Measurements from ENCODE around the gene EPHA4.

EPHA4 gene

DNA sequence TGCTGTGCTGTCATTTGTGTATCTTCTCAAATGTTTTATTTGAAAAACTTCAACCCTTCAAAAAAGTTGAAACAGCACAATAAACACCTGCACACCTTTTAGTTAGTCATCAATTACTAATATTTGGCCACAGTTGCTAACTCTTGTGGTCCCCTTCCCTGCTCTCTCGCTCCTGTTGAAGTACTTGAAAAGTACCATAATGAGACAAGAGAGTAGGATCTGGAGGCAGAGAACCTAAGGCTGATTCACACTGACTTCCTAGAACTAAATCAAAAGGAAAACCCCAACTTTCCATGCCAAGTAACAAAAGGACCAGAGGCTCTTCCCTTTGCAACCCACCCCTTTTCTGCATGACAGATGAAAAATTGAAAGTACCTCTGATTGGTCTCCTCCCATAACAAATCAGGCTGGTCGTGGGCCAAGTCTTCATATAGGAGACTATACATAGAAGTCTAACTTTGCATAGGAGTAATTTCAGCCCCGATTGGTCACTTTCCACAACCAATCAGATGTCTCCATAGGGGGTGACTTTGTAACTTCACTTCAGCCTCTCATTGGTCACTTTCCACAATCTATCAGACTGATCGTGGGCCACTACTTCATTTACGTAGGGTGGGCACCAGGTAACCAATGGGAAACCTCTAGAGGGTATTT lies 179.7 kb downstream of the EPHA4 start:
- no peak for DNase-seq (ENCODE audit: low spot score)

DNA sequence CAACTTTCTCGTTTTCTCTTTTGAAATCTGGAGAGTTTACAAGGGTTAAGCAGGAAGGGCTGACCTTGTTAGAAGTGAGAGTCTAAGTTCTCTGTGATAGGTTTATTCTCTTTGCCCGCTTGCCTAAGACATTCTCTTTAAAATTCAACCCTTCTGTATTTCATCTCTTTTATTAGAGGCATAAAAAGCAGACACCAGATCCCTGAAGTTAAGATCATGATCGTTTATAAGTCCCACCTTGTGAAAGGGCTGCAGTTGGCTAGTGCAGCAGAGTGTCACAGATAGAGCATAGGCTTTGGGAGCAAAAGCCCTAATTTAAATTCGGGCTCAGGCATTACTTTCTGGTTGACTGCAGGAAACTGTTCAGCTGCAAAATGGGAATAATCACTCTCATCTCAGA lies 181.2 kb downstream of the EPHA4 start:
- no peak for DNase-seq (ENCODE audit: low spot score)

DNA sequence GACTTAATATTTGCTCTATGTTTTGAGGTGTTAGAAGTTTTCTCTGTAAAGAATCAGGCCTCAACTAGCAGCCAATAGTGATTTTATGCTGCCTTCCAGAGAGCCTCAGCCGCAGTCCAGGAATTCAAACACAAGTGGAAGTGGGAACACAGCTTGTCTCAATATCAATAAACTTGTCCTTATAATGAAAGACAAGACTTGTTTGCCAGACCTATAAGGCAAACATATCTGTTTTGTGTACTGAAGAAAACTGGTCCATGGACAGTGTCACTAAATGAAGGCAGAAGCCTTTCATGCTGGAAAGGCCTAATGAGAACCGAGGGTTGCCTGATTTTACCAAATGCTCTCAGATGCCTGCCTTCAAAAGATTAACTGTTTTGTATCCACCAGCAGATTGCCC lies 182.2 kb downstream of the EPHA4 start:
- no peak for DNase-seq (ENCODE audit: low spot score)

DNA sequence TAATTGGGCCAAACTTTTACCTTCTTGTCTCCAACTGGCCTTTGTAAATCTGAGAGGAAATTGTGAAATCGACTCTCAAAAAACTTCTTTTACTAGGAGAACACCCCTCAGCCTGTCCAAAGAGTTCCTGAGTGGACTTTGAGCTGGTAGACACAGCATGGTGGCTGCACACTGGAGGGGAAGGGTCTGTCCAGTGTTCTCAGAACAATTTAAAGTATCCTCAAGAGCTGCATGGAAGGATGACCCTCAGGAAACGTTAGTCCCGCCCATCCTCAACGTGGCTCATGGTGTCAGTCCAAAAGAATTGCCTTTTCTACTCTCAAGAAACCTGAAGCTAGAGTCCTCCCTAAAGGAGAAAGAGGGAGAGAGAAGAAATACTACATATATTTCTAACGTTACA lies 182.7 kb downstream of the EPHA4 start:
- DNase-seq (ENCODE audit: low spot score): no peak

DNA sequence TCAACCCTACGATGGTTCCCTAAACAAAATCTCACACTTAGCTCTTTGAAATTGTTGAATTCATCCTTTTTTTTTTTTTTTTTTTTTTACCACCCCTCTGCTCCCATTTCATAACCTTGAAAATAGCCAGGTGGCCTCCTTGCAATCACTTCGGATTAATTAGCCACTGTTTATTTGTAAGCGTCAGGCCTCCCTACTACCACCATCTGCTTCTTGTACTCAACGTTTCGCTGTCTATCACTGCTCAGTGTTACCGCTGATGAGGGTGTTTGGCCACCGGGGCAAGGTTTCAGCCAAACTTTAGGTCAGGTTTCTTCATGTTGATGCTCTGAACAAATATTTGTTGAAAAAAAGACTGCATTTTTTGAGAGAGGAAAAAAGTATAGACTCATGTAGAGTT lies 183.2 kb downstream of the EPHA4 start:
- DNase-seq (ENCODE audit: low spot score): no peak

DNA sequence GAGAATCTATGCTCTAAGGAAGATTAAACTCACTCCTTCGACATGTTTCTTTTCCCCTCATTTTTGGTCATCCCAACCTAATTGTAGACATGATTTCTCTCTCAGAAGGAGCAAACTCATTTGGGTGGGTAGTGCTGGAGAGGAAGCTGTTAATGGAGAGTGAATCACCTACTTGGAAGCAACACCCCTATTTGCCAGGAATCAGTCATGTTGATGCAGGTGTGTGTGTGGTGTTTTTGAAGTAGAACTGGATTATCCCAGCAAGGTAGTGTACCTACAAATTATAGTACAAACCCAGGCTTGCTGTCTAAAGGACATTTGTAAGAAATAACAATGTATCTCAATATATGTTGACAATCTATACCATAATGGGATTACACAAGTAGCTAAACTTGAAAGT lies 186.4 kb downstream of the EPHA4 start:
- DNase-seq (ENCODE audit: low spot score): no peak

DNA sequence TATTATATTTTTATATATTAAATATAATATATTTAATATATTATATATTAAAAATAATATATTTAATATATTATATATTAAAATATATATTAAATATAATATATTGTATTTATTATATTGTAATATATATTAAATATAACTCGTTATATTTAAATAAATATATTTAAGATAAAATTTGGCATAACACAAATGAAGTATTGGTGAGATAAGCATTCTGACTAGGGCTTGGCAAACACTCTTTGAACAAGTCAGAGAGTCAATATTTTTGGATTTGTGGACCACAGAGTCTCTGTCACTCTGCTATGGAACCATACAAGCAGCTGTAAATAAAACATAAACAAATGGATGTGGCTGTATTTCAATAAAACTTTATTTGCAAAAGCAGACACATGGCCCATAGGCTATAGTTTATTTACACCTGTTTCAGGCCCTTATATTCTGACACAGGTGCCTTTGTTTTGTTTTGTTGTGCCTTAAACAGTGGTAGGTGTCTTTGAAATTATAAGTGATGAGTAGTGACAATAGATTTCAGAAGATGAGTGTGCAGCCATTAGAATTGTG lies 190.1 kb downstream of the EPHA4 start:
- DNase-seq (ENCODE audit: low spot score): no peak

DNA sequence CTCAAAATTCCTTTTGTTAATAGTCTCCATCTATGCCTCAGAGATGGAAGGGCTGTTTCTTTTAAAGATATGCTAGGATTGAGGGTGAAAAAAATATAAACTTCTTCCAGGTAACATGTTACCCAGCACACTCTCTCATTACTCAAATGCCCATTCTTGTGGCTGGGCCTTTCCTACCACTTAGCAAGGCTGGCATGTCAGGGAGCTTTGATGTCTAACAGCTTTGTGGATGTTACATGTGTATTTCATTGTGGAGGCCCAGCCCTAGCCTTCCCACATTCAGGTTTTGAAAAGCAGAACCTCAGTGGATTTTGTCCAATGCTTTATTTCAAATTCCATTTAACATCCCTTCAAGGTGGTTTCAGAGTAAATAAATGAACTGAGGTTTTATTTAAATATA lies 191.4 kb downstream of the EPHA4 start:
- DNase-seq (ENCODE audit: low spot score): no peak

DNA sequence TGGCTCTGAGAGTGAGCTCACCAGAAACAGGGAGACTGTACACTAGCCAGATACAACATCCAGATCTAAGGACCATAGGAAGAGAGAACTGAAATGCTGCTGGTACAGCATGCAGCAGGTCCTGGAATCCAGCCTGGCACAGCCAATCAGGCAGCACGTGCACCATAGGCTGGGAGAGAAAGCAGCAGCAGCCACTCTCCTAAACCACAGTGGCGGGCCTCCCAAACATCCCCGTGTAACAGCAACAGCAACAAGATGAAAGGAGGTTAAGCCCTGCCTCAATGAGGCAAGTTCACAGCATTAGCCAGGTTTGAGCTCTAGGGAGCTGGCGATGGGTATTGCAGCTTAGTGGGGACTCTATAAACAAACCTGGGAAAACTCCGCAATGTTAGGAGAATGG lies 192.0 kb downstream of the EPHA4 start:
- no peak for DNase-seq (ENCODE audit: low spot score)

DNA sequence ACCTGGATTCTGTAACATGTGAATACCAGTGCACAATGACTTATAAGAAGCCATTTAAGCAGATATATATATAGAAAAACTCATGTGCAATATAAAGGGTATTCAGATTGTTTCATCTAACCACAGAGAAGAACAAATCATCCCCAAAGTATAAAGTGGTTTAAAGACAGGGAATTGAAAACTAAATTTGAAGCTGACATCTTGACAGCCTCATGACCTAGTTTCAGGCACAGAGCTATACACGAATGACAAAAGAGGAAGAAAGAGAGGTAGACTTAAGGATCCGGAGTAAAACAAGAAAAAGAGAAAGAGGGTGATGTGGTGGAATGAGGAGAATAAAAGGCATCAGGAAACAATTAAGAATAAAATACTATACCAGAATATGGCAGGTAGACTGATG lies 194.5 kb downstream of the EPHA4 start:
- DNase-seq (ENCODE audit: low spot score): no peak

DNA sequence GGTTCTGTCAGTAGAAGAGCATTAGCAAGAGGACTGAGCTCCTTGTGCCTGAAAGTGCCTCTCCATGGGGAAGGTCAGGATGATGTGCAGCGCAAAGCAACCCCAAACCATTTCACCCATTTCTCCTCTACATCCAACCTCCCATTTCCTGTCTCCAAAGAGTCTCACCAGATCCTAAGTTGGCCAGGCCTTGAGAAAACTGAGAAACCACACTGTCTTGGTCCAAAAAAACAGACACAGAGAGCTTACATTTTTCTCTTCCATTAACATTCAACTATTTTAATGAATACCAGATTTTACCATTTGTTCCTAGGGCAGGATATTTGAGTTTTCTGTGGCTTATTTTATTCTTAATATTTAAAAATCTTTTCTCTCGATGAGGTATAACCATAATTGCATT lies 195.0 kb downstream of the EPHA4 start:
- no peak for DNase-seq (ENCODE audit: low spot score)

DNA sequence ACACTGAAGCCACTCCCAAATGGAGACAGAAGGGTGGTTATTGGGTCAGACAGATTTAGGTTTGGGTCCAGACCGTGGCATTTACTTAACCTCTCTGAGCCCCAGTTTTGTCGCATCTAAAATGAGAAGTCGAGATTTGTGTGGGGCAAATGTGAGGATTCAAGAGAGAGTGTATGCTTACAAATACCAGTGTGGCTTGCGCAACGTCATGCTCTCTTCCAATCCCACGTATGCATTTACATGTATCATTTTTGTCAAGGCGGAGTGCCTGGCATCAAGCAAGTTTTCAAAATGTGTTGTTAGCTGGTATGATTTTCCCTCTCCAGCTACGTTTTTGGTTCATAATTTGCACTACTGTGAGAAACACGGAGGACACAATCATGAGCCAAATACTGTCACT lies 197.9 kb downstream of the EPHA4 start:
- DNase-seq (ENCODE audit: low spot score): no peak

DNA sequence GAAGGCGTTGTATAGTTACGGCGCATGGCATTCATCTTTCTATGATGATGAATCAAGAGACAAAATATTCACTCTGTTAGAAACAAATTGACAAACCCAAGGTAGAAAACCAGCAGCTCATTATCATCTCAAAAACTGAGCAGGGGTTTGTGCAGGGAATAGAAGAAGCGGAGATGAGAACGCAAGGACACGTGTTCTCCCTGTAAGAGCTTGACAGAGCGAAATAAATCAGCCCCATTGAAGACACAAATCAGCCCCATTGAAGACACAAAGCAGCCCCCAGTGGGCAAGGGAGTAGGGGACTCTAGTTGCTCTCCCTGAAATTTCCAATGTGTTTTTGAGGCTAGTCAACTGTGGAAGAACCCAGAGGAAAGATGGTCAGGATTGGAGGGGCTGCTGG lies 199.2 kb downstream of the EPHA4 start:
- no peak for DNase-seq (ENCODE audit: low spot score)

DNA sequence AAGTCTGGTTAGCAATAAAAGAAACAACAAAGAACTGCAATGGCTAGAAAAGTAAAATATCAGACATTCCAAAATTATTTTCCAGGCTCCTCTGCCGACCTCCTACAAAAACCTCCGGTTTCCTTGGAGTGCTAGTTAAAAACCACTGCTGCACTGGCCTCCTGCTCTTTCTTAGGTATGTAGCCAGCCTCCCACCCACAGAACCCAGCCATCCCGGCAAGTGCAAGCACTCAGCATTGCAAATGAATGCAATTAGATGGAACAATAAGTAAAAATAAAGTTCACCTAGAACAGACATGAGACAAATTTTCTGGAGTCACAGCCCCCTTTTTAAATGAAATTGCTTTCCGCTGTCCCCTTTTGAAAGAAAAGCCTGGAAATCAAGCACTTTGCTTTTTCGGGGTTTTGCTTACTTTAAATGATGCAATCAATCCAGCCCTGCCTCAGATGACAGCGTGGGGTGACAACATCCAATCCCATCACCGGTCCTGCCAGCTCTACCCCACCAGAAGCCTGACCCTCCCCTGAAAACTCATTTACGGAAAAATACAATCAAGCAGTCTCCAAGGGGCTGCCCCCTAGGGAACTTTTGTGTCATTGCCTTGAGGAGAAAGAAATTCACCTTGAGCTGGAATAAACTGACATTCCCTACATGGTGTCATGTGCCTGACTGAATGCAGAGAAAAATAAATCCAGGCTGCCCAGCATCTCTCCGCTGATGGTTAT lies 199.8 kb downstream of the EPHA4 start:
- DNase-seq (ENCODE audit: low spot score): no peak

DNA sequence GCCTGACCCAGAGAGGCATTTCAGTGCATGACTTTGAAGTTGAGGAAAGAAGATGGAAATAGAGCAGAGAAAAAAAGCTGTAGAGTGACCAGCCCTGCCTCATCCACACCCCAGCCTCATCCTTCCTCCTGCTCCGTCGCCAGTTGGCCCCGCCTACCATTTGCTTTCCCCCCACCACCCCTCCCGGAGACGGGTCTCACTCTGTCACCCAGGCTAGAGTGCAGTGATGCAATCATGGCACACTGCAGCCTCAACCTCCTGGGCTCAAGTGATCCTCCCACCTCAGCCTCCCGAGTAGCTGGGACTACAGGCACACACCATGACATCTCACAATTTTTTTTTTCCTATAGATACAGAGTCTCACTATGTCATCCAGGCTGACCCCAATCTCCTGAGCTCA lies 200.8 kb downstream of the EPHA4 start:
- DNase-seq (ENCODE audit: low spot score): no peak

DNA sequence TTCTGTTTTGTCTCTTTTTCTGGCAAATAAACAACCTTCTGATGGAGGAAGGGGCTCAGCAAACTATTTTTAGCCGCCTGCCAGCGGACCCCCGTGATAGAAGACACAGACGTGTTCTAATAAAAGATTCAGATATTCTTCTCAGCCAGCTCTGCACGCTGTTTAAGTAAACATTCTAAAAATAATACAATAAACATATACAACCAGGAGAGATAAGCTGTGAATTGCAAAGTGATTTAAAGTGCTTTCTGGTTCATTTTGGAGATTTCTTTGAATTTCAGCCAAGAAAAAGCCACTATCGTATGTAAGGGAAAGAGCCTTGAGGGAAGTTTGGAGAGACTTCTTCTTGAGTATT lies 201.3 kb downstream of the EPHA4 start:
- DNase-seq (ENCODE audit: low spot score): no peak

DNA sequence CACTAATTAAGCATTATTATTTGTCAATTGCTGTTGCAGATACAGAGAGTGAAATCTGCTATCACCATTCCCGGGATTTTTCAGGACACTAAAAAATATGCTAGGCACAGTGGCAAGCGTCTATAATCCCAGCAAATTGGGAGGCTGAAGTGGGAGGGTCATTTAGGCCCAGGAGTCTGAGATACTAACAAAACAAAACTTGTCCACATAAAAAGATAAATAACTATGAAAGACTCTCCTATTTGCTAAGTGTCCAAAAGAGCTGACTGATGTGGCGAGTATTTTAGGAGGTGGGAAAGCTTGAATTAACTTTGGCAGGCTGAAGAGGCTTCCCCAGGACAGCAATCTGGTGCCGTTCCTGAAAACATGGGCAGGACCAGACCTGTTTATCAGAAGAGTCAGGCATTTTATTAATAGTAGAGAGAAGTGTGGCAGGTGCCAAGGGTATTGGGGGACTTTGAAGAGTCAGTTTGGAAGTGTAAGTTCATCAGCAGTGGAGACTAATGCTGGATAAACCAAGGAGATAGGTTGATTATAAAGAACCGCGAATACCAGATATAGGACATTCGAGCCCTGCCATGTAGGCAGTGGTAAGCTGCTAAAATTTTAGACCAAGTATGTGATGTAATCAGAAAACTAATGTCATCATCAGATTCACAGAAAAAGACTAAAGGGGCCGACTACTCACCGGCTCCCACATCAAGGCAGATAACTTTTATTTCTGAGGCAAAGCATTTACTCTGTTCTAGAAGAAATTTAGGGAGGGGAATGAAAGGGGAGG lies 201.8 kb downstream of the EPHA4 start:
- no peak for DNase-seq (ENCODE audit: low spot score)

All from COLO829 (cell line).